GM21381 (cell line): Measurements from ENCODE around the gene MRAP2.
"Not testable (repeated sequence)": the region's sequence is repeated elsewhere in the genome, so short reads cannot be mapped to it uniquely, and the experiment has no call there.

Experiments
- ATAC-seq: cut with Tn5 transposase; IDR thresholded peaks from one replicate; pipeline ENCODE4 v1.9.1; 2021; ENCODE audit warnings: mild to moderate bottlenecking, moderate library complexity; ENCODE audit not compliant: unreplicated experiment

The MRAP2 gene

DNA sequence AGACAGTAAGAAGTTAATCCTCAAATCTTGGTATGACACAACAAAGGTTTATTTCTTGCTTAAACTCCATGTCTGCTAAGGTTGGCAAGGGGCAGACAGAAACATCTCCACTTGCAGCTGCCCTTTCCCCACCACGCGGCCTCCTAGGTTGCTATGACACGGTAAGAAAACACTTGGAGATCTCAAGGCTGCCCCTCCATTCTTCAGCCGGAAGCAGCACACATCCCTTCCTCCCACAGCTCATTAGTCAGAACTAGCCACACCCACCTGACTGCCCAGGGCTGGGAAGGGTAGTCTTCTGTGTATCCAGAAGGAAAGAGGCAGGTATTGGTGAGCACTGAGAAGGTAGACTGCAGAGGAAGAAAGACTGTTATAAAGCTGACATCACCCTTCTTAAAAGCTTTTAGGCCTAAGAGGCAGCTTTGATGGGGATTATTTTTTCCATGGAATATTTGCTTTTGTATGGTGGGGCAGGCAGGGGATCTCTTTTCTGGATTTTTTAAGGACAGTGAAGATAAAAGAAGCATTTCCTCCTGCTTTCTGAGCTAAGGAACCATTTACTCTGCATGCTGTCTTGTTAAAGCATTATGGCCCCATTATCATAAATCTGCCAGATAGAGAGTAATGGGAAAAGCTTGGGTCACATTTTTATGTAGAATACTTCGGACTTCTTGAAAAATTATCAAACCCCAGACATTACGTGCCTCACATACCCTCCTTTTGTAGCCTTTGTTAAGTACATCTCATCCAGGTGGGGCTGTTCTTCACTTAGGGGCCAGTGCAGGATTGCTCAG is 41.6 kb downstream of the MRAP2 start:
- ATAC-seq: no peak

- ATAC-seq: no peak
Measured at GRCh38 chr6:84077645-84078044, 44.1 kb downstream of the MRAP2 start.

DNA sequence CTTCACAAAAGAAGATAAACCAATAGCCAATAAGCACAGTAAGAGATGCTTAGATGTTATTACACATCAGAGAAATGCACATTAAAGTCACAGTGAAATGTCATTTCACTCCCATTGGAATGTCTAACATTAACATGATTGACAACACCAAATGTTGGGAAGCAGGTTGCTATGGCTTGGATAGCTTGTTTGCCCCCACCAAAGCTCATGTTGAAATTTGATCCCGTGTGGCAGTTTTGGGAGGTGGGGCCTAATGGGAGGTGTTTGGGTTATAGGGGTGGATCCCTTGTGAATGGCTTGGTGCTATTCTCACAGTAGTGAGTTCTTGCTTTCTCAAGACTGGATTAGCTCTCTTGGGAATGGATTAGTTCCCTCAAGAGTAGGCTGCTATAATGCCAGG is 44.8 kb downstream of the MRAP2 start:
- no peak for ATAC-seq

DNA sequence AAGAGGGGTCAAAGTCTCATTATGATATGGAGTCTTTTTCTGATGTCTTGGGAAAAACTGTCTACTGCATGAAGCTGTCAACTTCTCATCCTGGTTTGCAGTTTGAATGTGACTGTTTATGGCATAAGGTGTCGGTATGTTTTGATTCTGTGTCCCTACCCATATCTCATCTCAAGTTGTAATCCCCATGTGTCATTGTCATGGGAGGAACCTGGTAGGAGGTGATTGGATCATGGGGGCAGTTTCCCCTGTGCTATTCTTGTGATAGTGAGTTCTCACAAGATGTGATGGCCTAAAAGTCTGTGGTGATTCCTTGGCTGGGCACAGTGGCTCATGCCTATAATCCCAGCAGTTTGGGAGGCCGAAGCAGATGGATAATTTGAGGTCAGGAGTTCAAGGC is 47.6 kb downstream of the MRAP2 start:
- ATAC-seq: no peak

- ATAC-seq: no peak
Measured at GRCh38 chr6:84082689-84083265, 49.2 kb downstream of the MRAP2 start.

GRCh38 chr6:84084705-84085104 is 51.1 kb downstream of the MRAP2 start:
- ATAC-seq: not testable (repeated sequence)

- no peak for ATAC-seq
Measured at GRCh38 chr6:84086056-84086455, 52.5 kb downstream of the MRAP2 start.

GRCh38 chr6:84086545-84087429 is 53.2 kb downstream of the MRAP2 start:
- ATAC-seq: no peak

GRCh38 chr6:84089081-84089480 is 55.5 kb downstream of the MRAP2 start:
- no peak for ATAC-seq

- no peak for ATAC-seq
Measured at GRCh38 chr6:84089552-84089951, 56.0 kb downstream of the MRAP2 start.

DNA sequence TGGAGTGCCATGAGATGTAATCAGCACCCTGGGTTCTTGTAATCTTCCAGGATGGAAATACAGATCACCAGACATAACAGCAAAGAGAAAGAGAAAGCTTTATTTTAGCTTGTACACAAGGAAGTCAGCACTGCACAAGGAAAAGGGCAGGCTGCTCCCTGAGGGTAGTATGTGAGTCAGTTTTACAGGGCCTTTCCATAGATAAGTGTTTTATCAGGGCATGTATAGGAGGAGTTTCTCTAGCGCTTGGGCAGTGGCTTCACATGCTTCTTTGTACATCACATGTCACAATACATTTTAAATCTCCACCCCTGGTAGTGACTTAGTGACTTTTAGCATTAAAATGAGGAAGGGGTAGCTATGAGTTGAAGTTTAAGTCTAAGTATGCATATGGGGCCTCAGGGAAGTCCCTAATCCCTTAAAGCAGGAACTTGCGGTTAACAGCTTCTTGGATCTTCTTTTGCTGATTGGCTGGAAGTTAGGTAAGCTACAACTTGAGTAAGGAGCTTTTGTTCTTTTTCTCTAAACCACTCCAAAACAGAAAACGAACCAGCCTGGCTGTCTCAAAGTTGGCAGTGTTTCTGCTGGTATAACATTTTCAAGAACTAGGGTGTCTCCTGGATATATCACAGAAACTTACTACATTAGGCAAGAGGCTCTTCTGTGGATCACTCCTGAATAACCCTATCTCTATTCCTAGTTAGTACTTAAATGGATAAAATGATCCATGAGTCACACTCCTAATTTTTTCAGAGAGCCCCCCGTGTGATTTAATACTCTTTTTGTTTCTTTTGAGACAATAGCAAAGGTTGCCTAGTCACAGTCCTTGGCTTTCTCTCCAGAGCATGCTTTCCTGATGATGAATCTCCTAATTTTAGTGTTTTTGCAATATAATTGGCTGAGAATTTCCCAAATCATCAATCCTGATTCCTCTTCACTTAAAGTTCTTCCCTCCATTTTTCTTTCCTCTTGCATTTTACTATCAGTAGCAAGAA is 60.2 kb downstream of the MRAP2 start:
- ATAC-seq: no peak

DNA sequence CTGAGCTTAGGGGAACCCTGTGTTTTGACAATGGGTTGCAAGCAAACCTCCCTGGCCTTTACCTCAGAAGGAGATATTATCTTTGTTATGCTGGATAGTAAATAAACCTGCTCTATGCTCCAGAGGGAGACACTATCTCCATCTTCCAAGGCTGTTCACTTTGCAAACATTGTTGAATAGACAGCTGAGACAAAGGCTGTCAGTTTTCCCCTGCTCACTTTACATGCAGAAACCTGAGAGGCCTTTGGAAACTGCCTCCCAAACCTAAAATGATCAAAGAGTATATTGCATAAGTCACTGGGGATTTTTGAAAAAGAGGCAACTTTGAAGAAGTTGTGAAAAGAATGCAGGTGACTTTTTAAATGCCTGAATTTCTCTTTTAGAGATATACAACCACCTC is 61.6 kb downstream of the MRAP2 start:
- no peak for ATAC-seq

- no peak for ATAC-seq
Measured at GRCh38 chr6:84103029-84103428, 69.5 kb downstream of the MRAP2 start.

- not testable (repeated sequence) for ATAC-seq
Measured at GRCh38 chr6:84105215-84105924, 71.8 kb downstream of the MRAP2 start.

- ATAC-seq: no peak
Measured at GRCh38 chr6:84107495-84107894, 73.9 kb downstream of the MRAP2 start.

GRCh38 chr6:84111351-84111750 is 77.8 kb downstream of the MRAP2 start:
- not testable (repeated sequence) for ATAC-seq

- ATAC-seq: not testable (repeated sequence)
Measured at GRCh38 chr6:84114933-84115594, 81.5 kb downstream of the MRAP2 start.

DNA sequence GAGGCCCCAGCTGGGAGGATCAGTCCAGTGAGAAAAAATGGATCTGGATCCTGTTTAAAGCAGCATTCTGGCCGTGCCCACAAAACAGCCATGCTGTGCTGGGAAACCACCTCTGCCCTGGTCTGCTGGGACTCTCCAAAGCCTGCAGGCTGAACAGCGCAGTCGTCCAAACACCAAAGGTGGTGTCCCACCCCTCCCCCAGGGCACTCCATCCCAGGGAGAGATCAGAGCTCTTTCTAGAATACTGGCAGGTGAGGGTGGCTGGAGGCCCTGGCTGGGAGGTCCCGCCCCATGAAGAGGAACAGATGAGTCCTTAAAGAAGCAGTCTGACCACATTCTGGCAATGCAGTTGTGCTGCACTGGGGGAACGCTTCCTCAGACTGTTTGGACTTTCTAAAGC is 84.6 kb downstream of the MRAP2 start:
- ATAC-seq: no peak

DNA sequence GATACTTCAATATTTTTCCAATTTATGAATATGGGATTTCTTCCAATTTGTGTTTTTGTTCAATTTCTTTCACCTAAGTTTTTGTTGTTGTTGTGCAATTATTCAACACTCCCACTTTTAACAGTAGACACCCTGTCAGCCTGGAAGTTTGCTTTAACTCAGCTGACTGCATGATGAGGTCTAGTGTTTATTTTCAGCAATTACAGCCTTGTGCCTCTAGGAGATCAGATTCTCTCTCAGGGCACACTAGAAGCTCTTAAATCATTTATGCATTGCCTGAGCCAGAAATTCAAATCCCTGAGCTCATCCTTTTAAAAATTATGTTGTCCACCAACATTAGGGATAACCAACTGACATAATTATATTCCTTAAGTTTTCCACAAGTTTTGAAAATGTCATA is 85.7 kb downstream of the MRAP2 start:
- no peak for ATAC-seq
